ENCODE results near the gene PRKAR2A.
"Not testable (repeated sequence)": the region's sequence is repeated elsewhere in the genome, so short reads cannot be mapped to it uniquely, and the experiment has no call there.

Gene PRKAR2A

GRCh38 chr3:48835650-48836366, 11.9 kb downstream of the PRKAR2A start:
- no peak for DNase-seq

DNA sequence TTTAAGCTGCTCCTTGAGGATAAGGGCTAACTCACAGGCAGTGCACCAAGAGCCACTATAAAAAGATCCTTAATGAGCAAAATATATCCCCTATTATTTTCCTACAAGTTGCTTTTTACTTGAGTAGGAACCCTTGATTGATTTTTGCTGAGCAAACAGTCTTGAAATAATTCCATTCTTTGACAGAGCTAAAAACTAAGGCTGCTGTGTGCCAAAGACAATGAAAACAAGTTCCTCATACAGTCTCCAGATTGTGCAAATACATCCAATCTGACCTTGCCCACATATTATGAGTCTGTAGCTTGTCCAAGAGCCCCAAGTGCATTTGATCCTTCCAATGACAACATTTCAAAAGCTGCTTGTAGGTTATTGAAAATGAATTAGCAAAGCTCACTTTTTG, 15.0 kb downstream of the PRKAR2A start:
- no peak for DNase-seq

GRCh38 chr3:48830715-48831114, 17.0 kb downstream of the PRKAR2A start:
- DNase-seq: no peak

DNA sequence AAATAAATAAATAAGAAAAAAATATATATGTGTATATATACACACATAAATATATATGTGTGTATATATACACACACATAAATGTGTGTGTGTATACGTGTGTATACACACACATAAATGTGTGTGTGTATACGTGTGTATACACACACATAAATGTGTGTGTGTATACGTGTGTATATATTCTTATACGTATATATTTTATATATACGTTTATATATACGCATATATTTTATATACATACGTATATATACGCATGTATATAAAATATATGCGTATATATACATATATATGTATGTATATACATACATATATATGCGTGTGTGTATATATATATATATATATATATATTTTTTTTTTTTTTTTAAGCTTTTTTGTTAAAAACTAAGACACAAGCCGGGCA, 18.1 kb downstream of the PRKAR2A start:
- DNase-seq: not testable (repeated sequence)

DNA sequence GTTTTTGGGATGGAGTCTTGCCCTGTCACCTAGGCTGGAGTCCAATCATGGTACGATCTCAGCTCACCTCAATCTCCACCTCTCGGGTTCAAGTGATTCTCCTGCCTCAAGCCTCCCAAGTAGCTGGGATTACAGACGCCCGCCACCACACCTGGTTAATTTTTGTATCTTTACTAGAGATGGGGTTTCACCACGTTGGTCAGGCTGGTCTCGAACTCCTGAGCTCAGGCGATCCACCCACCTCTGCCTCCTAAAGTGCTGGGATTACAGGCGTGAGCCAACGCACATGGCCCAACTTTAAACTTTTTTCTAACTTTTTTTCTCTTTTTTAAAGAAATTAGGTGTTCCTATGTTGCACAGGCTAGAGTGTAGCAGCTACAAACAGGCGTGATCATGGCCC, 19.8 kb downstream of the PRKAR2A start:
- DNase-seq: not testable (repeated sequence)

DNA sequence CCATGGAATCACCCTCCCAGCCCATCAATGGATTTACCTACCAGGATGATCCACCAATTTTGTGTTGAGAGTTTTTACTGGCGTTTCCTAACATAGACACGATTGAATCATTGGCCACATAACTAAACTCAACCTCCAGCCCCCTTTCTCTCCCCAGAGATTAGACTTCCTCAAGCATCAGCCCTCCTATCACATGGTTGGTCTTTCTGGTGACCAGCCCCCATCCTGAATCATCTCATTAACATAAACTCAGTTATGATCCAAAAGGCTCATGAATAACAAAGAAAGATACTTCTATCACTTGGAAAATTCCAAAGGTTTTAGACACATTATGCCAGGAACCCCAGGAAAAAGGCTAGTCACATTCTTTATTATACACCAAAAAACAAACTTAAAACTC, 21.2 kb downstream of the PRKAR2A start:
- no peak for DNase-seq

- no peak for DNase-seq
Measured at GRCh38 chr3:48820612-48821324, 26.9 kb downstream of the PRKAR2A start.

- DNase-seq: no peak
Measured at GRCh38 chr3:48819234-48820221, 28.1 kb downstream of the PRKAR2A start.

DNA sequence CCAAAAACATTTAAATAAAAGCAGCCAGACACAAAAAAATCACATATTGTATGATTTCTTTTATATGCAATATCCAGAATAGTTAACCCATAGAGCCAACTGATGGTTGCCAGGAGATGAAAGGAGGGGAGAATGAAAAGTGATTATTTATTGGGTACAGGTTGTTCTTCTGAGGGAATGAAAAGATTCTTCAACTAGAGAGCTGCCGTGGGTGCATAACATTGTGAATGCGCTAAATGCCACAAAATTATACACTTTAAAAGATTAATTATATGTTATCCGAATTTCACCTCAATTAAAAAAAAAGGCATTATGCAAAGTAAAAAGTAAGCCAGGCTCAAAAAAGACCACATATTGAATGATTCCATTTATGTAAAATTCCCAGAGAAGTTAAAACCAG, 36.1 kb downstream of the PRKAR2A start:
- no peak for DNase-seq

DNA sequence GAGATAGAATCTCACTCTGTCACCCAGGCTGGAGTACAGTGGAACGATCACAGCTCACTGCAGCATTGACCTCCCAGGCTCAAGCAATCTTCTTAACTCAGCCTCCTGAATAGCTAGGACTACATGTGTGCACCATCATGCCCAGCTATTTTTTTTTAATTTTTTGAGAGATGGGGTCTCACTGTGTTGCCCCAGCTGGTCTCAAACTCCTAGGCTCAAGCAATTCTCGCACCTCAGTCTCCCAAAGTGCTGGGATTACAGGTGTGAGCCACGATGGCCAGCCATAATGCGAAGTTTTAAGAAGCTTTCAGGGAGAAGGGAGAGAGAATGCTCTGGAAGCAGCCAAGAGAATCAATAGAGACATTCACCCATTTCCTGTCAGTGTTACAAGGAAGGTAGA, 42.7 kb downstream of the PRKAR2A start:
- no peak for DNase-seq

DNA sequence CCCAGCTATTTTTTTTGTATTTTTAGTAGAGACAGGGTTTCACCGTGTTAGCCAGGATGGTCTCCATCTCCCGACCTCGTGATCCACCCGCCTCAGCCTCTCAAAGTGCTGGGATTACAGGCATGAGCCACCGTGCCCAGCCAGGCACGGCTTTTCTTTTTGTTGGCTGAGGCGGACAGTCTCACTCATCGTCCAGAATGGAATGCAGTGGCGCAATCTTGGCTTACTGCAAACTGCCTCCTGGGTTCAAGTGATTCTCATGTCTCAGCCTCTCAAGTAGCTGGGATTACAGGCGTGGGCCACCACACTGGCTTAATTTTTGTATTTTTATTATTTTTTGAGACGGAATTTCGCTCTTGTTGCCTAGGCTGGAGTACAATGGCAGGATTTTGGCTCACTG, 46.8 kb downstream of the PRKAR2A start:
- not testable (repeated sequence) for DNase-seq

DNA sequence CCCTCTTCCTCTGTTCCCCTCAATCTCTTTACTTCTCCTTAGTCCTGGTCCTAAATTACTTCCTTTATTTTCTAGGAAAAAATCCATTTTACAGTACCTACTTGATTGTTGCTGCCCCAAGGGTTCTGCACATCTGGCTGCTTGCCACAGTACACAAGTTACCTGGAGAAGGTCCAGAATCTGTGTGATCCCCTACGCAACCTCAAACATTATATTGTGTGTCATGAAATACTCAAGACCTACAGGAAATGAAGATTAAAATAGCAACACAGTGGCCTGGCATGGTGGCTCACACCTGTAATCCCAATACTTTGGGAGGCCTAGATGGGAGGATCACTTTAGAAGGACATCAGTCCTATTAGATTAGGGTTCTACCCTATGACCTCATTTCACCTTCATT, 48.7 kb downstream of the PRKAR2A start:
- peak; percentile 2 for DNase-seq

- DNase-seq: no peak
Measured at GRCh38 chr3:48797626-48798025, 50.0 kb downstream of the PRKAR2A start.

GRCh38 chr3:48795997-48796732, 51.5 kb downstream of the PRKAR2A start:
- no peak for DNase-seq

DNA sequence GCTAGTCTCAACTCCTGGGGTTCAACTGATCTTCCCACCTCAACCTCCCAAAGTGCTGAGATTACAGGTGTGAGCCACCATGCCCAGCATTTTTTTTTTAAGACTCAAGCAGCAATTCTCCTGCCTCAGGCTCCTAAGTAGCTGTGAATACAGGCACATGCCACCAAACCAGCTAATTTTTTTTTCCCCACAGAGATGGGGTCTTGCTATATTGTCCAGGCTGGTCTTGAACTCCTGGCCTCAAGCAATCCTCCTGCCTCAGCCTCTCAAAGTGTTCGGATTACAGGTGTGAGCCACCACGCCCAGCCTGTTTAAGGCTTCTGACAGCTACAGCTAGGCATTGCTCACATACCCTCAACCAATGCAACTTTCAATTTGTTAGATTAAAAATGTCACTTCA, 54.2 kb downstream of the PRKAR2A start:
- DNase-seq: not testable (repeated sequence)

DNA sequence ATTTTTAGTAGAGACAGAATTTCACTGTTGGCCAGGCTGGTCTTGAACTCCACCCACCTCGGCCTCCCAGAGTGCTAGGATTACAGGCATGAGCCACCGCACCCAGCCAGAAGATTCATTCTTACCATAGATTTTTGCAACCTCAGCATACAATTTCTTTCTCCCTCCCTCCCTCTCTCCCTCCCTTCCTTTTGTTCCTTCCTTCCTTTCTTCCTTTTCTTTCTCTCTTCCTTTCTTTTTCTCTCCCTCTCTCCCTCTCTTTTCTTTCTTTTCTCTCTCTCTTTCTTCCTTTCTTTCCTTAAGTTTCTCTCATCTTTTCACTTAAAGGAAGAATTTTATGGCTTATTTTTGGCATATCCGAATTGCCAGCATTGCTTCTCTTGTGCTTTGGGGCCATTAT, 58.0 kb downstream of the PRKAR2A start:
- no peak for DNase-seq

GRCh38 chr3:48788544-48789162, 59.0 kb downstream of the PRKAR2A start:
- DNase-seq: no peak

GRCh38 chr3:48784426-48785120, 63.1 kb downstream of the PRKAR2A start:
- DNase-seq: no peak

DNA sequence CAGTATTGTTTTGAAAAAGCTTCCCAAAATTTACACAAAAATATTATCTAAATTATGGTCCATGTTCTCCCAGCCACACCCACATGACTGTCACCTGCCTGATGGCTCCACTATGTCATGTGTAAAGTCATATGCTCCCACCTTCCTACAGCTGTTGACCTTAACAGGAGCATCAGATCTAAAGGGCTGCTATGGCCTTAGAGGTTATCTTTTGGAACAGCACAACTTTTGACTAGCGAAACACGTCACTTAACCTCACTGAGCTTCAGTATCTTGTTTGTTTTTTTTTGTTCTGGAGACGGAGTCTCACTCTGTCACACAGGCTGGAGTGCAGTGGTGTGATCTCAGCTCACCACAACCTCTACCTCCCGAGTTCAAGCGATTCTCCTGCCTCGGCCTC, 64.4 kb downstream of the PRKAR2A start:
- no peak for DNase-seq

DNA sequence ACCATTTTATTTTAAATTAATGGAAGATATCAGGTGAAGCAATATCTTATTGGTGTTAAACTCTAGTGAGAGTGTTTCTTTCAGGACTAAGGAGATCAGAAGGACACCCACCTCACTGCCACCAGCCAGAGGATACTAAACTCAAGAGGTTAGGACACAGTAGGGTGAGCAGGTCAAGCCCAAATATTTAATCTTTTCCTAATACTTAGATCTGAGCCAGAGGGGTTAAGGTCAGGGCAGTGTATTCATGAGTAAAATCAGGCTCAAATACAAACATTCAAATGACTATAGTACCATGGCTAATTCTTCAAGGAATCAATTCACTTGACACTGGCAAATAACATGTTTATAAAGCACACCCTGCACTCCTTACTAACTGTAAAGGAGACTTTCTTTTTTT, 65.6 kb downstream of the PRKAR2A start:
- DNase-seq: no peak

- not testable (repeated sequence) for DNase-seq
Measured at GRCh38 chr3:48778565-48778964, 69.1 kb downstream of the PRKAR2A start.

GRCh38 chr3:48776854-48777253, 70.8 kb downstream of the PRKAR2A start:
- no peak for DNase-seq
